Spleen (tissue), 11 donors: Measurements from ENCODE around the gene LBHD1. TPM values are rescaled to one million over a fixed set of nuclear protein-coding genes. Genes with fewer than 3 reads are reported as not detected.
A peak's percentile ranks its signal among the peaks of the same experiment; 100 is the strongest.
"Not testable (repeated sequence)": the region's sequence is repeated elsewhere in the genome, so short reads cannot be mapped to it uniquely, and the experiment has no call there.

ENCODE experiments used
- DNase-seq: peaks from one replicate; pipeline ENCODE4 v3.0.0-alpha.2; 2020
- H3K27ac ChIP-seq, 8 donors: fragments of 200-600 bp; sonication (generic) in 7 of 8; 1 replicate in 4 of 8; 2 replicates in 4 of 8; pipeline versions ENCODE4 v1.5.0 to v1.8.0; 2016 to 2021; ENCODE audit warnings: inconsistent platforms in 4 of 8, mild to moderate bottlenecking in 4 of 8, moderate library complexity in 1 of 8
- H3K27me3 ChIP-seq, 7 donors: fragments of 200-600 bp; sonication (generic) in 6 of 7; replicated peaks in 1 of 7; 1 replicate in 4 of 7; 2 replicates in 3 of 7; pipeline versions ENCODE4 v1.5.0 to v1.8.0; 2016 to 2021; ENCODE audit warnings: inconsistent platforms in 3 of 7, mild to moderate bottlenecking in 1 of 7
- H3K36me3 ChIP-seq, 6 donors: fragments of 200-600 bp; sonication (generic) in 5 of 6; 1 replicate in 4 of 6; 2 replicates in 2 of 6; pipeline versions ENCODE4 v1.5.0 to v1.8.0; 2016 to 2021; ENCODE audit warnings: inconsistent platforms in 2 of 6
- H3K4me1 ChIP-seq, 6 donors: fragments of 200-600 bp; sonication (generic) in 5 of 6; 1 replicate in 3 of 6; 2 replicates in 3 of 6; pipeline versions ENCODE4 v1.5.0 to v1.8.0; 2016 to 2021; ENCODE audit warnings: inconsistent platforms in 3 of 6
- H3K4me3 ChIP-seq, 8 donors: fragments of 200-600 bp; sonication (generic) in 7 of 8; 1 replicate in 4 of 8; 2 replicates in 4 of 8; pipeline versions ENCODE4 v1.5.0 to v1.8.0; 2016 to 2021; ENCODE audit warnings: inconsistent platforms in 4 of 8, mild to moderate bottlenecking in 4 of 8, moderate library complexity in 2 of 8
- H3K9me3 ChIP-seq, 8 donors: fragments of 200-600 bp; sonication (generic) in 7 of 8; 1 replicate in 4 of 8; 2 replicates in 4 of 8; pipeline versions ENCODE4 v1.5.0 to v1.8.0; 2016 to 2021; ENCODE audit warnings: inconsistent platforms in 4 of 8
- POLR2A ChIP-seq, 3 donors: fragments of 450-650 bp; IDR thresholded peaks; one replicate each; pipeline ENCODE4 v1.5.1; 2017; ENCODE audit warnings: antibody characterized with exemption in 3 of 3, mild to moderate bottlenecking in 1 of 3
- POLR2AphosphoS5 ChIP-seq, 3 donors: sonication (generic); formaldehyde crosslinking; IDR thresholded peaks; one replicate each; pipeline ENCODE4 v1.5.1; 2017; ENCODE audit warnings: antibody characterized with exemption in 3 of 3
- WGBS, 5 donors: extraction: QIAGEN DNeasy Blood & Tissue Kit in 3 of 5; methylation state at CpG; one replicate each; pipeline versions ENCODE4 v1.1.5 to v1.1.7; 2013 to 2018; 5-methylcytosine and 5-hydroxymethylcytosine counted together
- intact Hi-C: fragments of 100-400 bp; cut with DNase I; formaldehyde crosslinking; loops from one replicate; pipeline ENCODE4 v1.15.0; 2023; ENCODE audit warnings: low total_unique reads
- polyA plus RNA-seq, 3 donors: library from polyadenylated mRNA; stranded (reverse); fragments of 200-250 nt; gene quantifications; one replicate each; pipeline ENCODE4 v1.2.1, GENCODE V29; 2013
- total RNA-seq, 7 donors: library from RNA; depleted of rRNA in 3 of 7; stranded (reverse); fragments of >200 nt in 3 of 7; fragmentation: NEBNext Ultra II Directional in 4 of 7; extraction: Animal tissue kit (Norgen Biotek cat#: 25700) in 4 of 7; gene quantifications; one replicate each; pipeline versions ENCODE4 v1.1.0 to v1.2.1, GENCODE V29; 2016 to 2021
- TF ChIP-seq, protein P1 (sequence below), 11 experiments: fragments of 200-600 bp in 7 of 11; fragments of 450-650 bp in 4 of 11; sonication (generic) in 4 of 11; IDR thresholded peaks in 8 of 11; conservative IDR thresholded peaks in 3 of 11; 1 replicate in 7 of 11; 2 replicates in 4 of 11; pipeline versions ENCODE4 v1.4.0 to v1.8.0; 2016 to 2021; ENCODE audit warnings: antibody characterized with exemption in 11 of 11, inconsistent platforms in 4 of 11, mild to moderate bottlenecking in 1 of 11
- donor health status: healthy with polysubstance abuse.
- donor health status: DM: no; HTN: no; CAD: no; lungs with moderate emphysema.
- donor health status: DM: no; HTN: no; CAD: no.
- donor health status: Bipolar disorder and iron deficiency.
- donor health status: healthy.
- donor health status: DM: no; HTN: no; CAD: no.
- donor health status: DM: yes; HTN: yes; CAD: no.

The LBHD1 gene
- total and polyA plus RNA-seq, 10 donors = 7.3 to 21.2 (median 13.3) TPM

DNA sequence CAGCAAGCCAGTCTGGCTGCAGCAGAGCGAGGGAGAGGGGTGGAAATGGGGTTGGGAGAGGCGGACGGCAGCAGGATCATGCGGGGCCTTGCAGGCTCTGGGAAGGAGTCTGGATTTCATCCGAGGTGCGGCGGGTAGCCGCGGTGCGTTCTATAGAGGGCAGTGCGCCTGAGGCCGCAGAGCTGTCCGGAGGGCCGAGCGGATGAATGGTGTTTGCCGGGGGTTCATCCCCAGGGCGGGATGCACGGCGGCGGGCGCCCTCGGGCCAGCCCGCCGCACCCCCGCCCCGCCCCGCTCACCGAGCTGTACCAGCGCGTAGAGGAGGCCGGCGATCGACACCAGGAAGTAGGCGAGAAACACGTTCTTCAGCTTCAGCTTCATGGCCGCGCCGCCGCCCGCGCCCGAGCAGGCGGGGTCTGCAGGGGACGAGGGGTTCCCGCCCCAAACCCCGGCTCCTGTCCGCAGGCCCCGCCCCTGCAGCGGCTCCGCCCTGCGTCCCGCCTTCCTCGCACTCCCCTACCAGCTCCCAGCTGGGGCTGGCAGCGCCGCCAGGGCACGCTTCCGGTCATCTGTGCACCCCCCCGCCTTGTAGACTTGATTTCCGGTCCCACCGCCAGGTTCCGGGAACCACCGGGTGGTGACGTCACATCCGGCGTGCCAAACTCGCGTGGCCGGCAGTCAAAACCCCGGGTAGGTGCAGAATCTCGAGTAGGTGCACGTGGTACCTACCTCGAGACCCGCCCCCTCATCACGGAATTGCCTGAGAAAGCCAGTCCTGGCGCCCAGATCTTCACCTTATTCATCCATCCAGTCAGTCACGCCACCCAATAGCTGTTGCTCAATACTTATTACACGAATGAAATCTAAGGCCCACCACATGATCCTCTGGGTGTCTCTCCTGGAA lies 50.2 kb downstream of the LBHD1 start, which contains the start of gene B3GAT3:
Gene B3GAT3, minus strand, starts transcription at position 420 of the 904 bp plus-strand sequence. Its CDS starts 39 bp downstream, at position 381.
- peak; percentile 96 to 99 (median 96) for TF ChIP-seq POLR2AphosphoS5 (IDR thresholded peaks at IDR 0.05)
- TF ChIP-seq, protein P1, sequence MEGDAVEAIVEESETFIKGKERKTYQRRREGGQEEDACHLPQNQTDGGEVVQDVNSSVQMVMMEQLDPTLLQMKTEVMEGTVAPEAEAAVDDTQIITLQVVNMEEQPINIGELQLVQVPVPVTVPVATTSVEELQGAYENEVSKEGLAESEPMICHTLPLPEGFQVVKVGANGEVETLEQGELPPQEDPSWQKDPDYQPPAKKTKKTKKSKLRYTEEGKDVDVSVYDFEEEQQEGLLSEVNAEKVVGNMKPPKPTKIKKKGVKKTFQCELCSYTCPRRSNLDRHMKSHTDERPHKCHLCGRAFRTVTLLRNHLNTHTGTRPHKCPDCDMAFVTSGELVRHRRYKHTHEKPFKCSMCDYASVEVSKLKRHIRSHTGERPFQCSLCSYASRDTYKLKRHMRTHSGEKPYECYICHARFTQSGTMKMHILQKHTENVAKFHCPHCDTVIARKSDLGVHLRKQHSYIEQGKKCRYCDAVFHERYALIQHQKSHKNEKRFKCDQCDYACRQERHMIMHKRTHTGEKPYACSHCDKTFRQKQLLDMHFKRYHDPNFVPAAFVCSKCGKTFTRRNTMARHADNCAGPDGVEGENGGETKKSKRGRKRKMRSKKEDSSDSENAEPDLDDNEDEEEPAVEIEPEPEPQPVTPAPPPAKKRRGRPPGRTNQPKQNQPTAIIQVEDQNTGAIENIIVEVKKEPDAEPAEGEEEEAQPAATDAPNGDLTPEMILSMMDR (IDR thresholded peaks at IDR 0.05 in 8 of 11, conservative IDR thresholded peaks at IDR 0.05 in 3 of 11) = peak in 7 of 11 experiments; percentile 13 to 71 (median 51)
- peak in 1 of 3 donors; percentile 86 for TF ChIP-seq POLR2A (IDR thresholded peaks at IDR 0.05)
- DNase-seq = peak; percentile 99
- 0 to 2% (median 1%) methylated on average over 25 to 77 of the region's 77 CpGs for WGBS, 5 donors
- H3K27ac ChIP-seq = peak within 1 kb of the TSS; percentile 78 to 95 (median 92)
- no peaks in the 10 kb centered on the region for H3K9me3 ChIP-seq
- intact Hi-C loops = no loop called here
- H3K36me3 ChIP-seq = peaks cover 5 to 54% (median 28%) of the 10 kb centered on the region in 6 donors
- H3K27me3 ChIP-seq = no peaks in the 10 kb centered on the region
- H3K4me3 ChIP-seq = peak within 1 kb of the TSS; percentile 72 to 91 (median 80)
- peaks cover 13 to 35% (median 20%) of the 10 kb centered on the region in 6 donors for H3K4me1 ChIP-seq

DNA sequence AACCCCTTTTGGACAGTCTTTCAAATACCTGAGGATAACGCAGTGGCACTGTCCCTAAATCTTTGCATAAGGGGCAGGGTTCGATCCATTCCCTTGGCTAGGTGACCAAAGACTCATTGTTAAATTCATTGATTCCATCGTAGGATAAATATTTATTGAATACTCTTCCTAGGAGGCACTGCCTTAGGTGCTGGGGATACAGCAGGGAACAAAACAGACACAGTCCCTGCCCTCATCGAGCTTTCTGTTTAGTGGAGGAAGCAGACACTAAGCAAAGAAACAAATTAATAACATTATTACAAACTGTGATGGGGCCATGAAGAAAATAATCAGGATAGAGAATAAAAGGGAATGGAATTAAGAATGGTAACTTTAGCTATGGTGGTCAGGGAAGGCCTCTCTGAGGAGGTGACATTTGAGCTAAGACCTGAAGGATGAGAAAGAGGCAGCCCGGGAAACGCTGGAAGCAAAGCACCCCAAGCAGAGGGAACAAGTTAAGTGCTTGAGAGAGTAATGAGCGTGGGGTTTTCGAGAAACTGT lies 51.0 kb downstream of the LBHD1 start:
- Histone ChIP-seq H3K4me1 (peaks cover 13 to 35% (median 20%) of the 10 kb centered on the region in 6 donors), H3K9me3 (no peaks in the 10 kb centered on the region), H3K4me3 (peak overlapping the region; percentile 72 to 91 (median 80)), H3K36me3 (peaks cover under 1 to 54% (median 26%) of the 10 kb centered on the region in 6 donors), H3K27ac (peak overlapping the region; percentile 78 to 95 (median 92)), H3K27me3 (no peaks in the 10 kb centered on the region)
- no peak for DNase-seq
- WGBS, 5 donors = 30 to 36% (median 32%) methylated on average over 8 of the region's 8 CpGs
- intact Hi-C loops = no loop called here
- TF ChIP-seq, protein P1 (IDR thresholded peaks at IDR 0.05 in 8 of 11, conservative IDR thresholded peaks at IDR 0.05 in 3 of 11) = no peak
- no peak for TF ChIP-seq POLR2A (IDR thresholded peaks at IDR 0.05)

DNA sequence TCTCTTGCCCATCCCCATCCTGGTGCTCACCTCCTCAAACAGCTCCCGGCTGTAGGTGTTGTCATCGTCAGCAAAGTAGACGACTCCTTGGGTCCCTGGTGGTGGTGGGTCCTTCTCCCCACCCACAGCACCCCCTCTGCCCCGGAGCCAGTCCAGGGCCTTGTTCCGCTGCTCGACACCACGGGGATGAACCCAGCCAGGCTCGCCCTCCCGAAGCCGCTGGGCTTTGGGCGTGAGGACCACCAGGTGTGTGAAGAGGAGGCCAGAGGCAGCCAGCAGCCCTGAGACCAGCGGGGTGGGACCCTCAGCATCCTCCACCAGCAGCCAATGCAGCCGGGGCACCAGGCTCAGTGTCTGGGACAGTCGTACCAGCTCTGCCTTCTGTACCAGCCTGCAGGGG lies 55.1 kb downstream of the LBHD1 start:
- H3K27ac ChIP-seq, DNase-seq, H3K4me3 ChIP-seq, H3K9me3 ChIP-seq, H3K27me3 ChIP-seq, intact Hi-C loops: not testable (repeated sequence)
- Histone ChIP-seq H3K4me1 (peaks cover 13 to 60% (median 32%) of the 10 kb centered on the region in 6 donors), H3K36me3 (peaks cover 0 to 56% (median 23%) of the 10 kb centered on the region in 6 donors)
- peak in 1 of 3 donors; percentile 17 for TF ChIP-seq POLR2AphosphoS5 (IDR thresholded peaks at IDR 0.05)
- 89 to 97% (median 96%) methylated on average over 10 to 14 of the region's 14 CpGs for WGBS, 5 donors

GRCh38 chr11:62615521-62615920 lies 56.5 kb downstream of the LBHD1 start:
- Histone ChIP-seq H3K4me3 (no peak overlapping the region), H3K9me3 (no peaks in the 10 kb centered on the region), H3K4me1 (peaks cover 17 to 63% (median 38%) of the 10 kb centered on the region in 6 donors), H3K27me3 (no peaks in the 10 kb centered on the region), H3K36me3 (peaks cover 0 to 62% (median 28%) of the 10 kb centered on the region in 6 donors), H3K27ac (peak overlapping the region in 2 of 8 donors; percentile 21 to 98)
- peak in 1 of 3 donors; percentile 16 for TF ChIP-seq POLR2AphosphoS5 (IDR thresholded peaks at IDR 0.05)
- TF ChIP-seq, protein P1 (IDR thresholded peaks at IDR 0.05 in 8 of 11, conservative IDR thresholded peaks at IDR 0.05 in 3 of 11) = no peak
- 89 to 93% (median 90%) methylated on average over 6 to 7 of the region's 7 CpGs for WGBS, 5 donors
- no peak for DNase-seq
- intact Hi-C loops = no loop called here
